ENCODE results near the gene PABPC3. TPM values are rescaled to one million over a fixed set of nuclear protein-coding genes. Genes with fewer than 3 reads are reported as not detected.

PABPC3 gene
- total and polyA plus RNA-seq, 10 of the 15 experiments (the other 5 are each of a cell fraction or from before 2014, with no cell fraction given): 0.04 to 0.87 (median 0.28) TPM

GRCh38 chr13:25147638-25148401 is 51.9 kb downstream of the PABPC3 start:
- in situ Hi-C loops (cut with MboI) (no loop called here), intact Hi-C loops (cut with micrococcal nuclease; ENCODE audit: unreplicated experiment) (loop anchor here (2.0 to 10.0 kb wide), 2 partner anchors 33 to 57 kb away; no protein-coding TSS in a partner anchor)
- DNase-seq (ENCODE audit: low read depth, low spot score): peak; percentile 31
- Histone ChIP-seq H3K27me3 (replicated peaks in 1 of 2; ENCODE audit: control insufficient read depth in 2 of 2, insufficient read depth in 2 of 2, low read length in 1 of 2) (no peaks in the 10 kb centered on the region), H4K20me1 (ENCODE audit: control insufficient read depth, insufficient read depth) (no peaks in the 10 kb centered on the region), H3K27ac (ENCODE audit: control insufficient read depth, insufficient read depth) (no peak overlapping the region; the same call in 1 of the 2 replicates), H3K9me3 (replicated peaks; ENCODE audit: control insufficient read depth, insufficient read depth, low read length) (peaks cover 7% of the 10 kb centered on the region; the same call in 1 of the 3 replicates), H3K4me3 (no peak overlapping the region), H3K4me2 (ENCODE audit: control insufficient read depth, insufficient read depth) (peak overlapping the region; percentile 14; the same call in 1 of the 2 replicates), H2AFZ (ENCODE audit: control insufficient read depth, low read depth, low read length) (no peak overlapping the region; the same call in 1 of the 2 replicates), H3K4me1 (ENCODE audit: control insufficient read depth, insufficient read depth, low read length) (0 out of 2 replicates have a peak, but pooled peaks cover 2% of the 10 kb centered on the region), H3K36me3 (ENCODE audit: control insufficient read depth in 2 of 2, insufficient read depth in 2 of 2, low read length in 1 of 2) (no peaks in the 10 kb centered on the region), H3K79me2 (ENCODE audit: control insufficient read depth, insufficient read depth, low read length) (no peaks in the 10 kb centered on the region), H3K9ac (ENCODE audit: control insufficient read depth, insufficient read depth, low read length) (no peak overlapping the region)
- WGBS (ENCODE audit: insufficient coverage, insufficient replicate concordance, low lambda C conversion rate, missing lambda C conversion rate): 1% methylated on average over 4 of the region's 4 CpGs
- FAIRE-seq: peak; percentile 31
- SMC1A ChIA-PET (ENCODE audit: uncharacterized antibody, unreplicated experiment): no interaction called here
- BruUV-seq (replicated peaks): no TSS peak
- peak; percentile 86 for ATAC-seq
- POLR2A ChIA-PET: no interaction called here
- RAD21 ChIA-PET (ENCODE audit: unreplicated experiment): no interaction called here
- CTCF ChIA-PET: no interaction called here
- TF ChIP-seq IRF4 (IDR thresholded peaks at IDR 0.05; ENCODE audit: low read depth, low read length) (peak; percentile 32; the same call in 1 of the 2 replicates), CBX5 (IDR thresholded peaks at IDR 0.05; ENCODE audit: low read depth) (peak; percentile 78; the same call in 1 of the 2 replicates), MEF2A (IDR thresholded peaks at IDR 0.05; ENCODE audit: insufficient read depth, low read depth, low read length) (0 out of 2 replicates have a peak, but pooled peaks have one; percentile 43), ETV6 (conservative IDR thresholded peaks at IDR 0.05 in 1 of 2, IDR thresholded peaks at IDR 0.05 in 1 of 2; ENCODE audit: borderline replicate concordance in 1 of 2, low read depth in 1 of 2) (peak in 1 of 2 experiments; percentile 54; a peak in 1 of 4 replicates), FOXM1 (IDR thresholded peaks at IDR 0.05; ENCODE audit: low read depth, low read length) (peak; percentile 67; the same call in 1 of the 2 replicates), STAT1 (conservative IDR thresholded peaks at IDR 0.05) (no peak), CEBPZ (IDR thresholded peaks at IDR 0.05; ENCODE audit: low read depth, low read length) (no peak), RUNX3 (IDR thresholded peaks at IDR 0.05; ENCODE audit: low read length) (peak; percentile 77), EP300 (IDR thresholded peaks at IDR 0.05; ENCODE audit: borderline replicate concordance in 1 of 2, control insufficient read depth in 1 of 2, low read depth in 2 of 2, low read length in 2 of 2) (peak in 1 of 2 experiments; percentile 58; a peak in 1 of 4 replicates), TCF7 (IDR thresholded peaks at IDR 0.05; ENCODE audit: borderline replicate concordance) (no peak), ATF2 (IDR thresholded peaks at IDR 0.05; ENCODE audit: low read length) (peak; percentile 71; the same call in 1 of the 2 replicates), ASH2L (IDR thresholded peaks at IDR 0.05; ENCODE audit: borderline replicate concordance, low read depth) (no peak), TCF3 (IDR thresholded peaks at IDR 0.05; ENCODE audit: borderline replicate concordance, insufficient read depth, low read depth, low read length) (no peak), EED (IDR thresholded peaks at IDR 0.05; ENCODE audit: low read depth) (peak; percentile 63; the same call in 1 of the 2 replicates), NFIC (IDR thresholded peaks at IDR 0.05; ENCODE audit: low read depth, low read length) (peak; percentile 89; the same call in 1 of the 2 replicates), ZNF622 (IDR thresholded peaks at IDR 0.05) (no peak), STAT3 (IDR thresholded peaks at IDR 0.05; ENCODE audit: low read depth, low read length) (0 out of 2 replicates have a peak, but pooled peaks have one; percentile 2)

All from GM12878 (cell line).